ENCODE data around the gene CDC42BPA. TPM values are rescaled to one million over a fixed set of nuclear protein-coding genes. Genes with fewer than 3 reads are reported as not detected.

CDC42BPA gene
- total and polyA plus RNA-seq, 9 of the 15 experiments (the other 6 are each of a cell fraction or from before 2014, with no cell fraction given) = 8.0 to 77.5 (median 52.1) TPM

DNA sequence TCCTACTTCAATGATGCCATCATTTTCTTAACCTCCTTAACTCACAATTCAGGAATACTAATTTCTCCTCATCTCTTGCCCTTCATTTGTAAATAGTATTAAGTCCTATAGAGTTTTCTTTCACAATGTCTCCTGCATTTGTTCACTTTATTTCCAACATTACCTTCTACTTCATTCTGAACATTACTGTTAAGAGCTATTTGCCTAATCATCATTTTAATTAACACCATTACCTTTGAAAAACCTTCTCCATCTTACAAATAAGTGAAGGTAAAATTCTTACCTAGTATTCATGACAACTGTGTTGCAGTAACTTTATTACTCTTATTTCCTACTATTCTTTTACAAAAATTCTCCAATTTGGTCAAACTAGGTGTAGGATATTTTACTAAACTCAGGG is 240.5 kb downstream of the CDC42BPA start (continued):
- TF ChIP-seq HOMEZ (CRISPR knock-in tag; IDR thresholded peaks at IDR 0.05) (no peak), ERF (CRISPR knock-in tag; IDR thresholded peaks at IDR 0.05) (no peak), POLR2B (IDR thresholded peaks at IDR 0.05; ENCODE audit: low read depth, partially characterized antibody) (no peak), ILK (tag; IDR thresholded peaks at IDR 0.05; ENCODE audit: borderline replicate concordance, low read depth) (no peak), NR2C1 (IDR thresholded peaks at IDR 0.05) (no peak), NR2C1 (tag; IDR thresholded peaks at IDR 0.05) (no peak), ZNF134 (CRISPR knock-in tag; conservative IDR thresholded peaks at IDR 0.05) (no peak), POLR2H (tag; IDR thresholded peaks at IDR 0.05; ENCODE audit: low read depth) (no peak), ZNF384 (IDR thresholded peaks at IDR 0.05; ENCODE audit: low read depth, low read length) (no peak)

GRCh38 chr1:227073786-227074185 is 244.5 kb downstream of the CDC42BPA start:
- DNase-seq (ENCODE audit: extremely low read depth in 1 of 4, low spot score in 3 of 4) = no peak
- WGBS (ENCODE audit: insufficient coverage, low coverage, missing lambda C conversion rate) = 97% methylated on average over 4 of the region's 4 CpGs
- no peak for FAIRE-seq
- POLR2A ChIA-PET = interaction anchor here (0.8 kb wide), 1 partner anchor 832 kb away, joined by 3 read pairs; no protein-coding TSS in a partner anchor
- Histone ChIP-seq H4K20me1 (replicated peaks; ENCODE audit: control insufficient read depth, insufficient read depth, low read length) (no peaks in the 10 kb centered on the region), H3K4me1 (replicated peaks in 1 of 2; ENCODE audit: control insufficient read depth in 2 of 2, insufficient read depth in 2 of 2, low read length in 2 of 2) (no peaks in the 10 kb centered on the region; a peak in 1 of 5 replicates), H3K9ac (ENCODE audit: insufficient read depth in 1 of 2, low read depth in 2 of 2, low read length in 2 of 2) (no peak overlapping the region), H3K79me2 (ENCODE audit: control insufficient read depth, insufficient read depth, low read length) (no peaks in the 10 kb centered on the region), H3K36me3 (ENCODE audit: control insufficient read depth, insufficient read depth, low read length) (peaks cover 72% of the 10 kb centered on the region), H3K27ac (ENCODE audit: extremely low read depth, low read depth, low read length) (no peak overlapping the region), H3K9me1 (ENCODE audit: control insufficient read depth, insufficient read depth, low read length) (no peaks in the 10 kb centered on the region), H3K9me3 (replicated peaks; ENCODE audit: control insufficient read depth, insufficient read depth, low read depth, low read length) (no peaks in the 10 kb centered on the region), H3K4me3 (no peak overlapping the region), H3K4me2 (ENCODE audit: insufficient read depth, low read length) (no peak overlapping the region), H2AFZ (ENCODE audit: low read depth, low read length) (no peak overlapping the region), H3K27me3 (ENCODE audit: control insufficient read depth in 2 of 2, insufficient read depth in 2 of 2, low read length in 2 of 2) (no peaks in the 10 kb centered on the region)
- TF ChIP-seq CEBPG (CRISPR knock-in tag; IDR thresholded peaks at IDR 0.05) (no peak), CEBPG (tag; conservative IDR thresholded peaks at IDR 0.05 in 1 of 2, IDR thresholded peaks at IDR 0.05 in 1 of 2) (no peak), SUPT5H (IDR thresholded peaks at IDR 0.05) (no peak), ZNF174 (CRISPR knock-in tag; IDR thresholded peaks at IDR 0.05) (no peak), NFIC (IDR thresholded peaks at IDR 0.05) (no peak), ZNF431 (CRISPR knock-in tag; IDR thresholded peaks at IDR 0.05) (no peak), ARID3A (IDR thresholded peaks at IDR 0.05; ENCODE audit: borderline replicate concordance, low read depth, low read length) (no peak), ZEB2 (IDR thresholded peaks at IDR 0.05) (no peak), SAFB (IDR thresholded peaks at IDR 0.05; ENCODE audit: borderline replicate concordance, low read depth, low read length) (no peak), LEF1 (IDR thresholded peaks at IDR 0.05) (no peak), ZNF263 (CRISPR knock-in tag; IDR thresholded peaks at IDR 0.05; ENCODE audit: borderline replicate concordance) (no peak)
- TF ChIP-seq, protein P1, sequence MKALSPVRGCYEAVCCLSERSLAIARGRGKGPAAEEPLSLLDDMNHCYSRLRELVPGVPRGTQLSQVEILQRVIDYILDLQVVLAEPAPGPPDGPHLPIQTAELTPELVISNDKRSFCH (CRISPR knock-in tag; IDR thresholded peaks at IDR 0.05) = no peak
- TF ChIP-seq, protein P1 (tag; IDR thresholded peaks at IDR 0.05) = no peak
- CTCF ChIA-PET (ENCODE audit: low intra/inter-chr PET ratio) = no interaction called here
- intact Hi-C loops (cut with micrococcal nuclease) (no loop called here), in situ Hi-C loops (cut with MboI) (no loop called here)
- BruUV-seq (replicated peaks) = no TSS peak
- no peak for ATAC-seq
